ENCODE data around the gene VANGL2.

The VANGL2 gene

GRCh38 chr1:160399544-160400222 lies 681 bp upstream of the VANGL2 start:
- Histone ChIP-seq H3K27me3 (replicated peaks) (peaks cover 18% of the 10 kb centered on the region), H3K27ac (no peak overlapping the region), H3K36me3 (replicated peaks) (no peaks in the 10 kb centered on the region), H3K4me3 (ENCODE audit: low read depth, low read length) (peak overlapping the region; percentile 65)
- no peak for TF ChIP-seq CTCF (IDR thresholded peaks at IDR 0.05; ENCODE audit: low read depth, low read length, missing control alignments)
- in situ Hi-C loops (cut with HindIII; ENCODE audit: low pct_ligation_motif_present, low sequenced_read_pairs), result no loop called here
- DNase-seq, result no peak

GRCh38 chr1:160400646-160401486 lies 502 bp downstream of the VANGL2 start:
- Histone ChIP-seq H3K4me3 (ENCODE audit: low read depth, low read length) (peak overlapping the region; percentile 59), H3K27me3 (replicated peaks) (peaks cover 18% of the 10 kb centered on the region), H3K36me3 (replicated peaks) (no peaks in the 10 kb centered on the region), H3K27ac (no peak overlapping the region)
- in situ Hi-C loops (cut with HindIII; ENCODE audit: low pct_ligation_motif_present, low sequenced_read_pairs), result no loop called here
- no peak for TF ChIP-seq CTCF (IDR thresholded peaks at IDR 0.05; ENCODE audit: low read depth, low read length, missing control alignments)
- no peak for DNase-seq

- no peak for DNase-seq
- peaks cover 18% of the 10 kb centered on the region for H3K27me3 ChIP-seq (replicated peaks)
- TF ChIP-seq CTCF (IDR thresholded peaks at IDR 0.05; ENCODE audit: low read depth, low read length, missing control alignments), result no peak
- in situ Hi-C loops (cut with HindIII; ENCODE audit: low pct_ligation_motif_present, low sequenced_read_pairs), result no loop called here
- H3K36me3 ChIP-seq (replicated peaks), result no peaks in the 10 kb centered on the region
- peak overlapping the region; percentile 59 for H3K4me3 ChIP-seq (ENCODE audit: low read depth, low read length)
- H3K27ac ChIP-seq, result no peak overlapping the region
Measured at GRCh38 chr1:160401487-160401805, 1.1 kb downstream of the VANGL2 start.

- DNase-seq, result no peak
- H3K27me3 ChIP-seq (replicated peaks), result peaks cover 18% of the 10 kb centered on the region
- no peak overlapping the region for H3K4me3 ChIP-seq (ENCODE audit: low read depth, low read length)
- no peak for TF ChIP-seq CTCF (IDR thresholded peaks at IDR 0.05; ENCODE audit: low read depth, low read length, missing control alignments)
- in situ Hi-C loops (cut with HindIII; ENCODE audit: low pct_ligation_motif_present, low sequenced_read_pairs), result no loop called here
- no peaks in the 10 kb centered on the region for H3K36me3 ChIP-seq (replicated peaks)
- H3K27ac ChIP-seq, result no peak overlapping the region
Measured at GRCh38 chr1:160402001-160402795, 1.8 kb downstream of the VANGL2 start.

- TF ChIP-seq CTCF (IDR thresholded peaks at IDR 0.05; ENCODE audit: low read depth, low read length, missing control alignments), result no peak
- no peak for DNase-seq
- Histone ChIP-seq H3K27ac (no peak overlapping the region), H3K4me3 (ENCODE audit: low read depth, low read length) (no peak overlapping the region), H3K36me3 (replicated peaks) (no peaks in the 10 kb centered on the region), H3K27me3 (replicated peaks) (peaks cover 18% of the 10 kb centered on the region)
- in situ Hi-C loops (cut with HindIII; ENCODE audit: low pct_ligation_motif_present, low sequenced_read_pairs), result no loop called here
Measured at GRCh38 chr1:160403244-160403643, 2.9 kb downstream of the VANGL2 start.
